ENCODE data around the gene PRKCD. TPM values are rescaled to one million over a fixed set of nuclear protein-coding genes. Genes with fewer than 3 reads are reported as not detected.
A peak's percentile ranks its signal among the peaks of the same experiment; 100 is the strongest.

PRKCD gene
- total and polyA plus RNA-seq, 12 donors, result 10.7 to 156 (median 49.2) TPM

DNA sequence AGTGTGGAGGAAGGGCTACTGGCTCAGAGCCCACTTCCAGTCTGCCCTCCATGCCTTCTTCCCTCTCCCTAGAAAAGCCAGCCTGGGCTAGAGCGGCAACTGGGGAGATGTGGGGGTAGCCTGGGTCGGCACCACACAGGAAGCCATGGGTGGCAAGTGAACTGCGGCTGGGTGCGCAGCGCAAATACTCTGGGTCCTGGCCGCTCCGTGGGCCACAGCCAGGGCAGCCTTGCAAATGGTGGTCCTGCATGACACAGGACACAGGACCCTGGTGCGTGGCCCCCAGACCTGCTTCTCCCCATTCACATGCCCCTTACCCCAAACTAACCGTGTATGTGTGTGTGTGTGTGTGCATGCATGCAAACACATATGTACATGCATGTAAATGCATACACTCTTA, 25.7 kb downstream of the PRKCD start:
- TF ChIP-seq, protein P1, sequence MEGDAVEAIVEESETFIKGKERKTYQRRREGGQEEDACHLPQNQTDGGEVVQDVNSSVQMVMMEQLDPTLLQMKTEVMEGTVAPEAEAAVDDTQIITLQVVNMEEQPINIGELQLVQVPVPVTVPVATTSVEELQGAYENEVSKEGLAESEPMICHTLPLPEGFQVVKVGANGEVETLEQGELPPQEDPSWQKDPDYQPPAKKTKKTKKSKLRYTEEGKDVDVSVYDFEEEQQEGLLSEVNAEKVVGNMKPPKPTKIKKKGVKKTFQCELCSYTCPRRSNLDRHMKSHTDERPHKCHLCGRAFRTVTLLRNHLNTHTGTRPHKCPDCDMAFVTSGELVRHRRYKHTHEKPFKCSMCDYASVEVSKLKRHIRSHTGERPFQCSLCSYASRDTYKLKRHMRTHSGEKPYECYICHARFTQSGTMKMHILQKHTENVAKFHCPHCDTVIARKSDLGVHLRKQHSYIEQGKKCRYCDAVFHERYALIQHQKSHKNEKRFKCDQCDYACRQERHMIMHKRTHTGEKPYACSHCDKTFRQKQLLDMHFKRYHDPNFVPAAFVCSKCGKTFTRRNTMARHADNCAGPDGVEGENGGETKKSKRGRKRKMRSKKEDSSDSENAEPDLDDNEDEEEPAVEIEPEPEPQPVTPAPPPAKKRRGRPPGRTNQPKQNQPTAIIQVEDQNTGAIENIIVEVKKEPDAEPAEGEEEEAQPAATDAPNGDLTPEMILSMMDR (IDR thresholded peaks at IDR 0.05), result no peak
- TF ChIP-seq POLR2A (IDR thresholded peaks at IDR 0.05), result no peak

DNA sequence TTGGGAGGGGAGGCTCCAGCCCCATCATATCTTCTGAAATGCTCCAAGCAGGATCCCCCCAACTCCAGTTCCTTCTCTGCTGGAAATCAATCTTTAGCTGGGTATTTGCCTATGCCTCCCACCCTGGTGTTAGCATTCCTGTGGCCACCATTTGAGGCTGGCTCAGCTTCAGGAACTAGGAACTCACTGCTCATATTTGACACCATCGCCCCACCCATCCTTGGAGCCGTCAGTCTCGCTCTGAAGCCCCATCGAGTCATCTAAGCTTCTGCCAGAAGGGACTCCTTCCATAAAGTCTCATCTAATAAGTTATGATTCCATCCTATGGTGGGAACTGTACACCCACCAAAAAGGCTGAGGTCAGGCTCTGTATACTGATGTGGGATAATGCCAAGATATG, 26.4 kb downstream of the PRKCD start:
- H3K36me3 ChIP-seq (replicated peaks in 1 of 2), result peaks cover 0 to 82% of the 10 kb centered on the region in 2 donors
- intact Hi-C loops (cut with DNase I), result no loop called here
- DNase-seq, result no peak
- peaks cover 0 to 8% of the 10 kb centered on the region in 2 donors for H3K4me1 ChIP-seq (replicated peaks in 1 of 2)
- WGBS, 4 donors, result 78 to 88% (median 81%) methylated on average over 4 of the region's 4 CpGs; no CpG with 5 or more reads in 1 of the 4 donors
- TF ChIP-seq, protein P1 (IDR thresholded peaks at IDR 0.05), result no peak
- no peak for TF ChIP-seq POLR2A (IDR thresholded peaks at IDR 0.05)
- H3K27me3 ChIP-seq, result no peaks in the 10 kb centered on the region
- H3K27ac ChIP-seq, result no peak overlapping the region
- H3K4me3 ChIP-seq, result no peak overlapping the region
- H3K9me3 ChIP-seq (replicated peaks in 1 of 3), result no peaks in the 10 kb centered on the region

More for the DNA sequence above, 25.7 kb downstream of the PRKCD start:
- Histone ChIP-seq H3K4me3 (no peak overlapping the region), H3K9me3 (replicated peaks in 1 of 3) (no peaks in the 10 kb centered on the region), H3K36me3 (replicated peaks in 1 of 2) (peaks cover 0 to 89% of the 10 kb centered on the region in 2 donors), H3K4me1 (replicated peaks in 1 of 2) (peaks cover 0 to under 1% of the 10 kb centered on the region in 2 donors), H3K27ac (no peak overlapping the region), H3K27me3 (no peaks in the 10 kb centered on the region)
- intact Hi-C loops (cut with DNase I), result no loop called here
- DNase-seq, result peak in 1 of 7 donors; percentile 19
- 81 to 95% (median 94%) methylated on average over 5 to 9 of the region's 9 CpGs for WGBS, 4 donors

DNA sequence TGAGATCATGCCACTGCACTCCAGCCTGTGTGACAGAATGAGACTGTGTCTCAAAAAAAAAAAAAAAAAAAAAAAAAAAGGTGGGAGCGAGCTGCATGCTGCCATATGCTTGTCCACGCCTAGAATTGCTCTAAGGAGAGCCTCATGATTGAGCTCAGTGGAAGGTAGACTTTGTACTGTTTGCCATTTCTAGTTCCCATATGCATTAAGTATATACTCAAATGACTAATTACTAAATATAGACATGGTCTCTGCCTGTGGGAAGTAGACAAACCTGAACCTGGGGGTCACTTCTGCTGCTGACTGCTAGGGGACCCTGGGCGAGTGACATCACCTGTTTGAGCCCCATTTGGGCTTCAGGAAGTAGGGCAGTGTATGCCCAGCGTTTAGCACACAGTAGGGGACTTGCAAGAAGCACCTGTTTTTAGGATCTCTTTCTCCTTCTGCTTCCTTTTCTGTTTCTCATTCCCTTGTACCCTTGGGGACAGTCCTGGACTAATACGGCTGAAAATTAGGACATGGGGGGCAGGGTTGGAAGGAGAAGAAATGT, 27.2 kb downstream of the PRKCD start:
- DNase-seq, result no peak
- intact Hi-C loops (cut with DNase I), result no loop called here
- H3K36me3 ChIP-seq (replicated peaks in 1 of 2), result peaks cover 0 to 78% of the 10 kb centered on the region in 2 donors
- no peak overlapping the region for H3K4me3 ChIP-seq
- no peaks in the 10 kb centered on the region for H3K9me3 ChIP-seq (replicated peaks in 1 of 3)
- H3K27me3 ChIP-seq, result no peaks in the 10 kb centered on the region
- H3K27ac ChIP-seq, result no peak overlapping the region
- WGBS, 4 donors, result 80 to 88% (median 85%) methylated on average over 5 of the region's 5 CpGs
- no peak for TF ChIP-seq POLR2A (IDR thresholded peaks at IDR 0.05)
- TF ChIP-seq, protein P1 (IDR thresholded peaks at IDR 0.05), result no peak
- H3K4me1 ChIP-seq (replicated peaks in 1 of 2), result peaks cover 0 to 13% of the 10 kb centered on the region in 2 donors

DNA sequence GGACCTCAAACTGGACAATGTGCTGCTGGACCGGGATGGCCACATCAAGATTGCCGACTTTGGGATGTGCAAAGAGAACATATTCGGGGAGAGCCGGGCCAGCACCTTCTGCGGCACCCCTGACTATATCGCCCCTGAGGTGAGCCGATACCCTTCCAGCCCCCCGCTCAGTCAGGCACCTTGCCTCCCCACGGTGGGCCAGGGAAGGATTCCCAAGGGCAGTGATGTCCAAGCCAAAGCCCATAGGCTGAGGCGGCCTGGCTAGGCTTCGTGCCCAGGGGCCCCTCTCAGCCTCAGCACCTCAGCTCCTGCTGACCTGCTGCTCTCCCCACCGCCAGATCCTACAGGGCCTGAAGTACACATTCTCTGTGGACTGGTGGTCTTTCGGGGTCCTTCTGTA, 27.7 kb downstream of the PRKCD start:
- H3K4me3 ChIP-seq, result no peak overlapping the region
- WGBS, 4 donors, result 90 to 96% (median 95%) methylated on average over 7 to 13 of the region's 13 CpGs
- H3K9me3 ChIP-seq (replicated peaks in 1 of 3), result no peaks in the 10 kb centered on the region
- no peaks in the 10 kb centered on the region for H3K27me3 ChIP-seq
- intact Hi-C loops (cut with DNase I), result no loop called here
- TF ChIP-seq, protein P1 (IDR thresholded peaks at IDR 0.05), result no peak
- TF ChIP-seq POLR2A (IDR thresholded peaks at IDR 0.05), result no peak
- peak overlapping the region in 1 of 5 donors; percentile 68 for H3K27ac ChIP-seq
- DNase-seq, result peak in 1 of 7 donors; percentile 6
- H3K4me1 ChIP-seq (replicated peaks in 1 of 2), result peaks cover 0 to 13% of the 10 kb centered on the region in 2 donors
- peaks cover 0 to 75% of the 10 kb centered on the region in 2 donors for H3K36me3 ChIP-seq (replicated peaks in 1 of 2)
